DOHH2 (cell line): ENCODE data around the gene LRRC39.

Experiments used
- H3F3A ChIP-seq: fragments of 200-600 bp; sonication (generic), shearing (Covaris generic); 2 replicates; pipeline ENCODE4 v1.6.0; 2016; ENCODE audit warnings: antibody characterized with exemption, mild to moderate bottlenecking; ENCODE audit not compliant: control insufficient read depth, insufficient read depth
- H3K27ac ChIP-seq: fragments of 200-600 bp; sonication (generic); 2 replicates; pipeline ENCODE4 v1.5.1; 2014; ENCODE audit warnings: low read depth, mild to moderate bottlenecking, low read length, moderate library complexity
- H3K27me3 ChIP-seq: fragments of 200-600 bp; sonication (generic); 2 replicates; pipeline ENCODE4 v1.6.1; 2014; ENCODE audit warnings: mild to moderate bottlenecking, low read length, mixed read lengths; ENCODE audit not compliant: control insufficient read depth
- H3K36me3 ChIP-seq: fragments of 200-600 bp; sonication (generic); 2 replicates; pipeline ENCODE4 v1.6.1; 2014; ENCODE audit warnings: mild to moderate bottlenecking, low read length, moderate library complexity, mixed read lengths; ENCODE audit not compliant: control insufficient read depth
- H3K4me1 ChIP-seq: fragments of 200-600 bp; sonication (generic); 2 replicates; pipeline ENCODE4 v1.6.1; 2014; ENCODE audit warnings: mild to moderate bottlenecking, low read length, mixed read lengths; ENCODE audit not compliant: control insufficient read depth
- H3K4me2 ChIP-seq: fragments of 200-600 bp; sonication (generic); 2 replicates; pipeline ENCODE4 v1.6.0; 2014; ENCODE audit warnings: mild to moderate bottlenecking, low read length, moderate library complexity
- H3K4me3 ChIP-seq: fragments of 200-600 bp; sonication (generic); 2 replicates; pipeline ENCODE4 v1.5.1; 2014; ENCODE audit warnings: mild to moderate bottlenecking, low read length, mixed read lengths
- H3K79me2 ChIP-seq: fragments of 200-600 bp; sonication (generic); 2 replicates; pipeline ENCODE4 v1.6.1; 2014; ENCODE audit warnings: mild to moderate bottlenecking, low read length, mixed read lengths; ENCODE audit not compliant: control insufficient read depth
- H3K9me2 ChIP-seq: fragments of 200-600 bp; sonication (generic); replicated peaks from 2 replicates; pipeline ENCODE4 v1.6.1; 2014; ENCODE audit warnings: mild to moderate bottlenecking, low read length, mixed read lengths; ENCODE audit not compliant: control insufficient read depth
- H3K9me3 ChIP-seq: fragments of 200-600 bp; sonication (generic); 2 replicates; pipeline ENCODE4 v1.6.1; 2014; ENCODE audit warnings: antibody characterized with exemption, low read length, mixed read lengths; ENCODE audit not compliant: control insufficient read depth, insufficient read depth
- H4K20me1 ChIP-seq: fragments of 200-600 bp; sonication (generic); 2 replicates; pipeline ENCODE4 v1.6.0; 2014; ENCODE audit warnings: low read depth, mild to moderate bottlenecking, antibody characterized with exemption, low read length, moderate library complexity; ENCODE audit not compliant: control insufficient read depth, insufficient read depth
- EZH2phosphoT487 ChIP-seq: fragments of 200-600 bp; sonication (generic); IDR thresholded peaks from 2 replicates; pipeline ENCODE4 v1.6.1; 2017; ENCODE audit warnings: borderline replicate concordance, mild to moderate bottlenecking, antibody characterized with exemption, low read length, moderate library complexity, mixed read lengths
- TF ChIP-seq, protein P1 (sequence below): fragments of 200-600 bp; sonication (generic); IDR thresholded peaks from one replicate; pipeline ENCODE4 v1.5.1; 2014; ENCODE audit warnings: antibody characterized with exemption, mild to moderate bottlenecking, low read depth, low read length; ENCODE audit not compliant: poor library complexity, severe bottlenecking

The LRRC39 gene

DNA sequence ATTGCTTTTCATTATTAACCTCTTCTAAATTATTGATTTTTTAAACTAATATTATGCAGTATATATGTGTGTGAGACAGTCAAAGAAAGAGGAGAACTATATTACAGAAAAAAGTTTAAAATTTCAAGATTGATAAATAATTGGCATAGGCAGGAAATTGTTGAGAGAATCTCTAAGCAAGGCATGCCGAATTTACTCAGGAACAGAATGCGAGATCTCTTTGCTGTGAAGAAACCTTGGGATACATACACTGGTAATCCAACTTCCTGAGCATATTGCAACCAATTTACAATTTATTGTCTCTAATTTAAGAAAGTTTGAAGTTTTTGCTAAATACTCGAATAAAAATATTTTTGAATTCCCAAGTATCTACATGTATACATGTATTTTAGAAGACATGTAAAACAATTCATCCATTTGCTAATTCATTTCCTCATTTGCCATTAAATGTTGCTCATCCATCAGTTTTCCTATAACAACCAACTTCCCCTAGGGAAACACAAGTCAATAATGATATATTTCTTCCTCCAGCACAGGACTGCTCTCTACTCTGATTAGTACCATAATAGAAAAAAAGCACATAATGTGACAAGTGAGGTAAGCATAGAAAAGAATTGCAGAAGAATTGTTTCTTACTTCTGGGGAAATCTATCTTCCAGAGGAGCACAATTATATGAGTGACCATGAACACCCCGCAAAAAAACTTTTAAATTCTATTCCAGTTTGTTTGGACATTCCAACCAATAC, 588 bp downstream of the LRRC39 start:
- TF ChIP-seq EZH2phosphoT487: no peak
- TF ChIP-seq, protein P1, sequence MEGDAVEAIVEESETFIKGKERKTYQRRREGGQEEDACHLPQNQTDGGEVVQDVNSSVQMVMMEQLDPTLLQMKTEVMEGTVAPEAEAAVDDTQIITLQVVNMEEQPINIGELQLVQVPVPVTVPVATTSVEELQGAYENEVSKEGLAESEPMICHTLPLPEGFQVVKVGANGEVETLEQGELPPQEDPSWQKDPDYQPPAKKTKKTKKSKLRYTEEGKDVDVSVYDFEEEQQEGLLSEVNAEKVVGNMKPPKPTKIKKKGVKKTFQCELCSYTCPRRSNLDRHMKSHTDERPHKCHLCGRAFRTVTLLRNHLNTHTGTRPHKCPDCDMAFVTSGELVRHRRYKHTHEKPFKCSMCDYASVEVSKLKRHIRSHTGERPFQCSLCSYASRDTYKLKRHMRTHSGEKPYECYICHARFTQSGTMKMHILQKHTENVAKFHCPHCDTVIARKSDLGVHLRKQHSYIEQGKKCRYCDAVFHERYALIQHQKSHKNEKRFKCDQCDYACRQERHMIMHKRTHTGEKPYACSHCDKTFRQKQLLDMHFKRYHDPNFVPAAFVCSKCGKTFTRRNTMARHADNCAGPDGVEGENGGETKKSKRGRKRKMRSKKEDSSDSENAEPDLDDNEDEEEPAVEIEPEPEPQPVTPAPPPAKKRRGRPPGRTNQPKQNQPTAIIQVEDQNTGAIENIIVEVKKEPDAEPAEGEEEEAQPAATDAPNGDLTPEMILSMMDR: no peak
- Histone ChIP-seq H3K4me2 (no peak overlapping the region), H3K9me3 (no peaks in the 10 kb centered on the region), H3K36me3 (no peaks in the 10 kb centered on the region), H3K4me3 (no peak overlapping the region), H3K27ac (no peak overlapping the region), H3K4me1 (no peaks in the 10 kb centered on the region), H3K27me3 (no peaks in the 10 kb centered on the region), H3K9me2 (no peaks in the 10 kb centered on the region), H3F3A (no peaks in the 10 kb centered on the region), H4K20me1 (no peaks in the 10 kb centered on the region), H3K79me2 (no peaks in the 10 kb centered on the region)

DNA sequence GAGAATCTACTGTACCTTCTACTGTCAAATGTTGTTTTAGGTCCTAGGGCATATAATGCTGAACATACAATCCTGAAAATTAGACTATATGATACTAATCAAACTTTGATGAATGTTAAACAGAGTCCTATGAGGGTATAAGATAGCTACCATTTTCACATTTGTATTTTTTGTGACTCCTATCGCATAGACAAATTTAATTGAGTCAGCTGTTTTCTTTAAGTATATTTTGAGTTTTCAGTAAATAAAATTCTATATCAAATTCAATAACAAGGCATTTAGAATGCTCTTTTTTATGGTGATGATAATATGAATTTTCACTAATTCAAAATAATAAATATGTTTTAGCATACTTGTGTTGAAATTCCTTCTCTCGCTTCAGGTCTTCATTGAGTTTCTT, 10.0 kb downstream of the LRRC39 start:
- no peak overlapping the region for H3K4me2 ChIP-seq
- TF ChIP-seq EZH2phosphoT487: no peak
- TF ChIP-seq, protein P1: no peak
- H3K9me2 ChIP-seq: no peaks in the 10 kb centered on the region
- H3K9me3 ChIP-seq: no peaks in the 10 kb centered on the region
- H3K36me3 ChIP-seq: no peaks in the 10 kb centered on the region
- H3K27ac ChIP-seq: no peak overlapping the region
- no peaks in the 10 kb centered on the region for H4K20me1 ChIP-seq
- H3F3A ChIP-seq: no peaks in the 10 kb centered on the region
- H3K4me1 ChIP-seq: no peaks in the 10 kb centered on the region
- H3K79me2 ChIP-seq: no peaks in the 10 kb centered on the region
- no peaks in the 10 kb centered on the region for H3K27me3 ChIP-seq
- H3K4me3 ChIP-seq: no peak overlapping the region

DNA sequence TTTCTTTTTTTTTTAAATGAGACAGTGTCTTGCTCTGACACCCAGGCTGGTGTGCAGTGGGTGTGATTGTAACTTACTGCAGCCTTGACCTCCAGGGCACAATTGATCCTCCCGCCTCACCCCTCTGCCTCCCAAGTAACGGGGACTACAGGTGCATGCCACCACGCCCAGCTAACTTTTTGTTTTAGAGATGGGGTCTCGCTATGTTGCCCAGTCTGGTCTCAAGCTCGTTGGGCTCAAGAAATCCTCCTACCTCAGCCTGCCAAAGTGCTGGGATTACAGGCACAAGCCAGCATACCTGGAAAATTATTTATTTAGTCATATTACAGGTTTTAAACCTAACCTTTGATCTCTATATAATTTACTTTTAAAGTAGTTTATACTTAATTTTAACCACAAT, 13.4 kb downstream of the LRRC39 start:
- Histone ChIP-seq H3K27ac (no peak overlapping the region), H3K27me3 (no peaks in the 10 kb centered on the region), H3K9me2 (no peaks in the 10 kb centered on the region), H3K9me3 (no peaks in the 10 kb centered on the region), H3K79me2 (no peaks in the 10 kb centered on the region), H3K4me3 (no peak overlapping the region), H3K4me1 (no peaks in the 10 kb centered on the region), H3K36me3 (no peaks in the 10 kb centered on the region), H4K20me1 (no peaks in the 10 kb centered on the region), H3F3A (no peaks in the 10 kb centered on the region), H3K4me2 (no peak overlapping the region)
- TF ChIP-seq, protein P1: no peak
- TF ChIP-seq EZH2phosphoT487: no peak

DNA sequence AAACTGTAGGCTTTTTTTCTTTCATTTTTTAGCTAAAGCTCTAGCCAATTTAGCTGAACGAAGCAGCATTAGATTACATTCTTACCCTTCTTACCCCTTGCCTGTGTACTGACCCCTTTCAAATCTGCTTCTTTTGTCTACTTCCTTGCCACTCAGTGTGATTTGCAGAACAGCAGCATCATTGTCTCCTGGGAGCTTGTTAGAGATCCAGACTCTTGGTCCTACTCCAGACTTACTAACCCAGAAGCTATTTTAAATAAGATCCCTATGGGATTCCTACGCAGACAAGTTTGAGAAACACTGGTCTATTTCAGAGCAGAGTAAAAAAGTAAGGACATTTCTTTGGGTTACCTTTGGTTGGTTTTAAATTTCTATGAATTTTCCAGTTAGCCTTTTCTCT, 13.8 kb downstream of the LRRC39 start:
- Histone ChIP-seq H3K4me1 (no peaks in the 10 kb centered on the region), H3F3A (no peaks in the 10 kb centered on the region), H3K36me3 (no peaks in the 10 kb centered on the region), H3K27ac (no peak overlapping the region), H4K20me1 (no peaks in the 10 kb centered on the region), H3K27me3 (no peaks in the 10 kb centered on the region), H3K79me2 (no peaks in the 10 kb centered on the region), H3K4me2 (no peak overlapping the region), H3K9me2 (no peaks in the 10 kb centered on the region), H3K4me3 (no peak overlapping the region), H3K9me3 (no peaks in the 10 kb centered on the region)
- TF ChIP-seq EZH2phosphoT487: no peak
- TF ChIP-seq, protein P1: no peak
